Mesendoderm (in vitro differentiated cells): ENCODE measurements around the gene NOTUM.

Experiments used
- DNase-seq: peaks from one replicate; pipeline ENCODE4 v3.0.0; 2013
- H2AK5ac ChIP-seq: 2 replicates; pipeline ENCODE4 v1.6.1; 2013; ENCODE audit warnings: low read length, inconsistent platforms
- H2BK120ac ChIP-seq: 2 replicates; pipeline ENCODE4 v1.6.1; 2013; ENCODE audit warnings: low read depth, mild to moderate bottlenecking, low read length, moderate library complexity, mixed read lengths
- H2BK15ac ChIP-seq: replicated peaks from 2 replicates; pipeline ENCODE4 v1.6.1; 2013; ENCODE audit warnings: low read depth, mild to moderate bottlenecking, moderate library complexity
- H2BK5ac ChIP-seq: 2 replicates; pipeline ENCODE4 v1.6.1; 2013; ENCODE audit warnings: low read length, inconsistent platforms
- H3K18ac ChIP-seq: 2 replicates; pipeline ENCODE4 v1.6.1; 2013; ENCODE audit warnings: mild to moderate bottlenecking, low read length, mixed read lengths
- H3K23ac ChIP-seq: one replicate; pipeline ENCODE4 v1.6.1; 2013; ENCODE audit warnings: low read length
- H3K27ac ChIP-seq: 2 replicates; pipeline ENCODE4 v1.5.1; 2013; ENCODE audit warnings: low read depth, mild to moderate bottlenecking, inconsistent platforms, low read length, moderate library complexity
- H3K27me3 ChIP-seq: 2 replicates; pipeline ENCODE4 v1.6.1; 2013; ENCODE audit warnings: low read length, control low read depth, mild to moderate bottlenecking, inconsistent platforms; ENCODE audit not compliant: insufficient read depth, poor library complexity
- H3K36me3 ChIP-seq: 2 replicates; pipeline ENCODE4 v1.6.1; 2013; ENCODE audit warnings: low read length, inconsistent platforms; ENCODE audit not compliant: control insufficient read depth, insufficient read depth
- H3K4ac ChIP-seq: one replicate; pipeline ENCODE4 v1.6.1; 2013; ENCODE audit warnings: low read depth, mild to moderate bottlenecking, low read length, moderate library complexity
- H3K4me1 ChIP-seq: 2 replicates; pipeline ENCODE4 v1.6.1; 2013; ENCODE audit warnings: low read depth, low read length, inconsistent platforms; ENCODE audit not compliant: control insufficient read depth
- H3K4me2 ChIP-seq: 2 replicates; pipeline ENCODE4 v1.6.1; 2013; ENCODE audit warnings: low read length
- H3K4me3 ChIP-seq: 2 replicates; pipeline ENCODE4 v1.5.1; 2013; ENCODE audit warnings: mild to moderate bottlenecking, low read length
- H3K56ac ChIP-seq: one replicate; pipeline ENCODE4 v1.6.1; 2013; ENCODE audit warnings: low read length
- H3K79me1 ChIP-seq: 2 replicates; pipeline ENCODE4 v1.6.1; 2013; ENCODE audit warnings: low read length, inconsistent platforms
- H3K79me2 ChIP-seq: 2 replicates; pipeline ENCODE4 v1.6.1; 2013; ENCODE audit warnings: mild to moderate bottlenecking, low read length; ENCODE audit not compliant: control insufficient read depth, insufficient read depth
- H3K9ac ChIP-seq: 2 replicates; pipeline ENCODE4 v1.6.1; 2013; ENCODE audit warnings: low read length, inconsistent platforms
- H4K5ac ChIP-seq: one replicate; pipeline ENCODE4 v1.6.1; 2013; ENCODE audit warnings: low read length
- H4K8ac ChIP-seq: one replicate; pipeline ENCODE4 v1.6.1; 2013; ENCODE audit warnings: low read depth, mild to moderate bottlenecking, control low read depth, low read length, moderate library complexity
- WGBS: extraction: QIAGEN DNeasy Blood & Tissue Kit; methylation state at CpG from one replicate; pipeline ENCODE4 v1.1.7; 2013; ENCODE audit warnings: low lambda C conversion rate, missing lambda C conversion rate; ENCODE audit not compliant: insufficient coverage; ENCODE audit errors: extremely low coverage; 5-methylcytosine and 5-hydroxymethylcytosine counted together

Gene NOTUM

DNA sequence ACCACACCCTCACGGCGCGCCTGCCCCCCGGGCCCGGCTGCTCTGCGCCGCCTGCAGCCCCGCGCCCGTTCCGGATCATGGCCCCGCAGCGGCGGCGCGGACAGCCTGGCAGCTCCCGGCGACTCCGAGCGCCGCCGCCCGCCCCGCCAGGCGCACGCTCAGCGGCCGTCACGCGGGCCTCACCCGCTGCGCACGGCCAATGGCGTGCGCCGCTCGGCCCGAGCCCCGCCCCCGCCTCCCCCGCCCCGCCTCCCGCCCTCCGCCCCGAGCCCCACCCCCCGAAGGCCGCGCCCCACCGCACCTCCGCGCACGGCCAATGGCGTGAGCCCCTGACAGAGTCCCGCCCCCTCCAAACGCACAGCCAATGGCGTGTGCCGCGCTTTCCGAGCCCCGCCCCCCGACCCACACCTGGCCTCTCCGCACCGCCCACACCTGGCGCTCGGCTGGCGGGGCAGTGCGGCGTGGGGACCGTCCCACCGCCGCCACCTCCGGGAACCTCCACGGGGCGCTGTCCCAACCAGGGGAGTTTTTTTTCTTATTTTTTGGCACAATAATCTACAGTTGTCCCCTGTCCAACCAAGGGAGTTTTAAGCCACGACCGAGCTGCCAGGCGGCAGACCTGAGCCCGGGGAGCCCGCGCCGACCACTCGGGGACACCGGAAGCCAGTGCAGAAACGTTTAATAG, 49.6 kb downstream of the NOTUM start, which contains the start of gene PCYT2:
PCYT2 (minus strand) TSS at position 123 of the 685 bp plus-strand sequence; CDS start at position 79, 44 bp downstream.
- no peak within 1 kb of the TSS for H4K8ac ChIP-seq
- no CpG with 5 or more reads among the region's 84 CpGs for WGBS
- peak; percentile 93 for DNase-seq
- peaks cover 6% of the 10 kb centered on the region for H3K36me3 ChIP-seq
- H2BK5ac ChIP-seq = no peak within 1 kb of the TSS
- no peak within 1 kb of the TSS for H3K27ac ChIP-seq
- H3K79me1 ChIP-seq = peaks cover 9% of the 10 kb centered on the region
- no peak within 1 kb of the TSS for H4K5ac ChIP-seq
- H3K4me3 ChIP-seq = peak within 1 kb of the TSS; percentile 46
- no peak within 1 kb of the TSS for H2BK120ac ChIP-seq
- no peak within 1 kb of the TSS for H2BK15ac ChIP-seq
- H3K9ac ChIP-seq = peak within 1 kb of the TSS; percentile 57
- H3K4me1 ChIP-seq = peaks cover 3% of the 10 kb centered on the region
- H3K23ac ChIP-seq = peak within 1 kb of the TSS; percentile 55
- peaks cover 5% of the 10 kb centered on the region for H3K79me2 ChIP-seq
- H3K56ac ChIP-seq = peak within 1 kb of the TSS; percentile 79
- peak within 1 kb of the TSS; percentile 36 for H3K4ac ChIP-seq
- H3K27me3 ChIP-seq = no peaks in the 10 kb centered on the region
- peak within 1 kb of the TSS; percentile 15 for H3K18ac ChIP-seq
- peak within 1 kb of the TSS; percentile 90 for H3K4me2 ChIP-seq
- H2AK5ac ChIP-seq = no peak within 1 kb of the TSS

DNA sequence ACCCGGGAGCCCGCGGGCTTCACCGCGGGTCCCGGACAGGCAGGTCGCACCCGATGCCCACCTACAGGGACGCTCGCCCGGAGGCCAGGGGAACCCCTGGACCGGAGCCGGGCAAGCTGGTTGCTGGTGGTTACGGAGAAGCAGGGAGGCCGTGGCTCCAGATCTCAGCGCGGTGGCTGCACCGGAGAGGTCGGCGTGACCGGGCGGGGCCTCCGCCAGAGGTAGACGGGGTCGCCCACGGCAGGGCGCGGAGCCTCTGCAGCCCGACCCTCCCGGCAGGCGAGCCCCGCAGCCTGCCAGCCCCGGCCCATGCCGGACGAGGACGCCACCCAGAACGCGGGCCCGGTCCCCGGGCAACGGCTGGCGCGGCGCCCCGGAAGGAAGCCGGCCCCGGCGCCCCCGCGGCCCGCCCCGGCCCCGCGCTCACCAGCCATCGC, 50.1 kb downstream of the NOTUM start:
- H3K23ac ChIP-seq = no peak overlapping the region
- H2AK5ac ChIP-seq = no peak overlapping the region
- peak overlapping the region; percentile 15 for H3K18ac ChIP-seq
- H3K27ac ChIP-seq = no peak overlapping the region
- H3K56ac ChIP-seq = peak overlapping the region; percentile 61
- DNase-seq = no peak
- no peak overlapping the region for H4K8ac ChIP-seq
- H3K79me1 ChIP-seq = peaks cover 6% of the 10 kb centered on the region
- H3K27me3 ChIP-seq = no peaks in the 10 kb centered on the region
- no peak overlapping the region for H4K5ac ChIP-seq
- H3K4ac ChIP-seq = peak overlapping the region; percentile 36
- H3K36me3 ChIP-seq = peaks cover 6% of the 10 kb centered on the region
- H3K9ac ChIP-seq = peak overlapping the region; percentile 57
- H2BK120ac ChIP-seq = no peak overlapping the region
- no CpG with 5 or more reads among the region's 55 CpGs for WGBS
- H3K4me2 ChIP-seq = peak overlapping the region; percentile 90
- H3K4me1 ChIP-seq = peaks cover 3% of the 10 kb centered on the region
- H2BK15ac ChIP-seq = no peak overlapping the region
- no peak overlapping the region for H2BK5ac ChIP-seq
- peaks cover 4% of the 10 kb centered on the region for H3K79me2 ChIP-seq
- peak overlapping the region; percentile 46 for H3K4me3 ChIP-seq

DNA sequence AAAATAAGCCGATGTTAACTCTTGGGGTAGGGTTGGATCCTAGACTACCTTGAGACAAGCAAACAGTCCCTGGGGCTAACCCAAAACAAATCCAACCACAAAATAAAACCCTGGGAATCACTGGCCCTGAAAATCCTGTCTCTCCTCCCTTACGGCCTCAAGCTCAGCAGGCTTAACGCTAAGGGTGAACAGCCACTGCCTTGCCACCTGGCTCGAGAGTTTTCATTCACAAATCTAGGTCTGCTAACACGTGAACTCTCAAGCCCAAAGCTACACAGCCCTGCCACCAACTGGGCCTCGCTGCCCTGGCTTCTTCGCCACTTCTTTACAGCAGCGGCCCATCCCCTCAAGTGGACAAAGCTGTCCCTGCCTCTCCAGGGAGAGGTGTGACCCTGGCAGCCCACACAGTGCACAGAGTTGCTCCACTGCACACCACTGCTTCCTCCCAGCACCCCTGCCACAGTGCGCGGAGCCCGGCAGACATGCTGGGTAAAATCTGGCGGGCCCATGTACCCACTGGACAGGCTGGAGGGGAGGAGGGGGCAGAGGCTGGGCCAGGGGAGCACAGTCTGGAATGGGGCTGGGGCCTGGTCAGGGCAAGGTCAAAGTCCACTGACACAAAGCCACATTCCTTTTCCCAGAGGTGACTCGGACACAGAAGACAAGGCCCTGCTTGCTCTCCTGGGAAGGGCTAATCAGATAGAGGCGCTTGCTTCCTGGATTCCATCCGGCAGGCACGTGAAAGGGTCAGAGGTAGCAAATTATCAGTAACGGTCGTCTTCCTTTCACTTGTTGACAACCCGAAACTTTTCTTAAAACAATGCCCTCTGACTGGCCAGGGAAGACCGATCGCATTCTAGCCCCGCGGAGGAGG, 50.8 kb downstream of the NOTUM start:
- WGBS = no CpG with 5 or more reads among the region's 23 CpGs
- Histone ChIP-seq H4K8ac (no peak overlapping the region), H3K79me1 (peaks cover 3% of the 10 kb centered on the region), H3K18ac (no peak overlapping the region), H3K23ac (peak overlapping the region; percentile 55), H3K4ac (no peak overlapping the region), H3K9ac (peak overlapping the region; percentile 57), H2BK120ac (no peak overlapping the region), H3K4me1 (peaks cover 3% of the 10 kb centered on the region), H3K56ac (peak overlapping the region; percentile 79), H3K4me2 (peak overlapping the region; percentile 90), H3K27ac (no peak overlapping the region), H4K5ac (no peak overlapping the region), H3K27me3 (no peaks in the 10 kb centered on the region), H3K79me2 (peaks cover 2% of the 10 kb centered on the region), H2BK15ac (no peak overlapping the region), H3K4me3 (peak overlapping the region; percentile 46), H3K36me3 (peaks cover 6% of the 10 kb centered on the region), H2BK5ac (no peak overlapping the region), H2AK5ac (no peak overlapping the region)
- peak; percentile 73 for DNase-seq

DNA sequence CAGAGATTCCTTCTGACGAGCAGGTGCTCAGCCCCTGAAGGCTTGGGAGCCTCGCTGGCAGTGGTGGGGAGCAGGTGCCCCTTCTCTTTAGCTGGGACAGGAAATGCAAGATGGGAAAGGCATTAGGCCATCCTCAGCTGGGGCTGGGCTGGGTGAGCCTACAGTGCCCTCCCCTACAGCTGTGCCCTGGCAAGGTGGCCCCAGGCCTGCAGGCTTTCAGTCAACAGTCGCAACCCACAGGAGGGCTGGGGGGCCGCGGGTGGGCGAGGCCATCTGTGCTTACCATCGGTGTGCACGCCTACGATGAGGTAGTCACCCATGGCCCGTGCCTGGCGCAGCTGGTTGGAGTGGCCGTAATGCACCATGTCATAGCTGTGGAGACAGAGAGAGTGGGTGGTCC, 51.8 kb downstream of the NOTUM start:
- Histone ChIP-seq H3K79me2 (peaks cover 2% of the 10 kb centered on the region), H3K4me2 (no peak overlapping the region), H2AK5ac (no peak overlapping the region), H3K56ac (no peak overlapping the region), H3K36me3 (peaks cover 6% of the 10 kb centered on the region), H3K23ac (no peak overlapping the region), H3K18ac (no peak overlapping the region), H2BK15ac (no peak overlapping the region), H2BK120ac (no peak overlapping the region), H3K27ac (no peak overlapping the region), H2BK5ac (no peak overlapping the region), H3K4me3 (no peak overlapping the region), H3K27me3 (no peaks in the 10 kb centered on the region), H3K79me1 (peaks cover 3% of the 10 kb centered on the region), H3K9ac (no peak overlapping the region), H3K4ac (no peak overlapping the region), H4K8ac (no peak overlapping the region), H4K5ac (no peak overlapping the region), H3K4me1 (peaks cover 3% of the 10 kb centered on the region)
- WGBS = no CpG with 5 or more reads among the region's 12 CpGs
- DNase-seq = no peak

DNA sequence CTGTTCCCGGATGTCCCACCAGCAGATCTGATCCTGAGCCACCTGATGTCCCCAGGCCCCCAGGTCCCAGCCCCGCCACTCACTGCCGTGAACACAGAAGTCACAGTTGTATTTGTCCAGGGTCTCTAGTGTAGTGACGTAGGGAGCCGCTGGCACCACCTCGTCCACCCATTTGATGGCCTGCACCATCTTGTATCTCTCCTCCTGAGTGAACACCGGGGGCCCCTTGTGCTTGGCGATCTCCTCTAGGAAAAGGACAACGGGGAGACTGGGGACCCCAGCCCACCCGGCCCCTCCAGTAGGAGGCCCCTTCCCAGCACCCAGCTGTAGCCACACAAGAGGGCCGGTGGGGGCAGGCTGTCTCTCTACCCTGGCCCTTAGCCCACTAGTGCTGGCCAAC, 52.2 kb downstream of the NOTUM start:
- no peak for DNase-seq
- Histone ChIP-seq H2AK5ac (no peak overlapping the region), H3K27me3 (no peaks in the 10 kb centered on the region), H3K79me1 (peaks cover 3% of the 10 kb centered on the region), H2BK5ac (no peak overlapping the region), H2BK120ac (no peak overlapping the region), H3K4me1 (peaks cover 3% of the 10 kb centered on the region), H3K79me2 (peaks cover 2% of the 10 kb centered on the region), H3K27ac (no peak overlapping the region), H3K9ac (no peak overlapping the region), H4K5ac (no peak overlapping the region), H3K4ac (no peak overlapping the region), H3K56ac (no peak overlapping the region), H3K36me3 (peaks cover 6% of the 10 kb centered on the region), H4K8ac (no peak overlapping the region), H2BK15ac (no peak overlapping the region), H3K4me2 (no peak overlapping the region), H3K4me3 (no peak overlapping the region), H3K23ac (no peak overlapping the region), H3K18ac (no peak overlapping the region)
- WGBS = no CpG with 5 or more reads among the region's 11 CpGs
